Psoas muscle (tissue), 8 donors: ENCODE results near the gene BRINP3. TPM values are rescaled to one million over a fixed set of nuclear protein-coding genes. Genes with fewer than 3 reads are reported as not detected.

ENCODE experiments used
- ATAC-seq, 4 donors: fragments of 200-7000 bp; cut with Tn5 transposase; one replicate each; pipeline ENCODE4 v1.9.1; 2020; ENCODE audit warnings: moderate library complexity in 3 of 4, mild to moderate bottlenecking in 2 of 4
- DNase-seq, 2 donors: peaks; one replicate each; pipeline ENCODE4 v3.0.0-alpha.2; 2020
- H3K27ac ChIP-seq: fragments of 200-600 bp; one replicate; pipeline ENCODE4 v1.8.0; 2022
- H3K27me3 ChIP-seq, 3 donors: fragments of 200-600 bp in 1 of 3; one replicate each; pipeline versions ENCODE4 v1.6.1 to v1.8.0; 2013 to 2022; ENCODE audit warnings: low read length in 2 of 3, mild to moderate bottlenecking in 2 of 3, moderate library complexity in 1 of 3; ENCODE audit not compliant: insufficient read depth in 3 of 3
- H3K36me3 ChIP-seq, 2 donors: fragments of 200-600 bp in 1 of 2; one replicate each; pipeline versions ENCODE4 v1.6.1 to v1.8.0; 2013 to 2022; ENCODE audit warnings: low read depth in 1 of 2, mild to moderate bottlenecking in 1 of 2, moderate library complexity in 1 of 2; ENCODE audit not compliant: insufficient read depth in 1 of 2
- H3K4me1 ChIP-seq: fragments of 200-600 bp; one replicate; pipeline ENCODE4 v1.8.0; 2022
- H3K4me3 ChIP-seq: fragments of 200-600 bp; one replicate; pipeline ENCODE4 v1.8.0; 2022; ENCODE audit warnings: mild to moderate bottlenecking
- H3K9me3 ChIP-seq: fragments of 200-600 bp; one replicate; pipeline ENCODE4 v1.8.0; 2022
- WGBS, 3 donors: extraction: QIAGEN DNeasy Blood & Tissue Kit; methylation state at CpG; one replicate each; pipeline versions ENCODE4 v1.1.6 to v1.1.7; 2013; 5-methylcytosine and 5-hydroxymethylcytosine counted together
- intact Hi-C, 2 donors: fragments of 100-400 bp; cut with DNase I; formaldehyde crosslinking; loops; one replicate each; pipeline versions ENCODE4 v1.11.0 to v1.14.2; 2022
- polyA plus RNA-seq, 3 donors: library from polyadenylated mRNA; stranded (reverse); fragments of 200-250 nt; gene quantifications; one replicate each; pipeline ENCODE4 v1.2.3, GENCODE V29; 2013
- total RNA-seq, 4 donors: library from RNA; stranded (reverse); fragmentation: NEBNext Ultra II Directional in 2 of 4; extraction: Animal tissue kit (Norgen Biotek cat#: 25700) in 2 of 4; gene quantifications; one replicate each; pipeline versions ENCODE4 v1.2.1 to v1.2.4, GENCODE V29; 2021 to 2023
- TF ChIP-seq, protein P1 (sequence below): fragments of 200-600 bp; IDR thresholded peaks from one replicate; pipeline ENCODE4 v1.8.0; 2022; ENCODE audit warnings: antibody characterized with exemption
- donor health status: healthy with polysubstance abuse.
- donor health status: DM: no; HTN: no; CAD: no; lungs with moderate emphysema.
- donor health status: Bipolar disorder and iron deficiency.
- donor health status: healthy.
- donor health status: DM: yes; HTN: yes; CAD: no.
- donor health status: DM: no; HTN: no; CAD: no.
- donor health status: DM: no; HTN: no; CAD: no.
- donor health status: DM: yes; HTN: yes; CAD: no.

BRINP3 gene
- total and polyA plus RNA-seq, 7 donors = 0.09 to 0.45 TPM; not detected in 5

DNA sequence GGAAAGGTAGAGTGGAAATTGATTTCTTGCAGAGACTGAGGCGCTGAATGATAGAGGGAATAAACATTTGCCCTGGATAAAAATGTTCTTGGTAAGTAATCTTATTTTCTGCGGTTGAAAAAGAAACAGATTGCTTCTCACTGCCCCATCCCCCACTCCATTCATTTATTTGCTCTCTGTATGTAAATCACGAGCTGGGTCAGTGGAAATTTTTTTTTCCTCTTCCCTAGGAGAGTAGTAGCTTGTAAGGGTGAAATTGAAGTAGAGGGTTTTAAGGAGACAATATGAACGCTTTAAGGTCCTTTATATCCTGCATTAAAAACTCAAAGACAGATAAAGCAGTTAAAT, 1.4 kb upstream of the BRINP3 start:
- Histone ChIP-seq H3K27ac (no peak overlapping the region), H3K27me3 (peaks cover 0 to 23% (median 6%) of the 10 kb centered on the region in 3 donors)

DNA sequence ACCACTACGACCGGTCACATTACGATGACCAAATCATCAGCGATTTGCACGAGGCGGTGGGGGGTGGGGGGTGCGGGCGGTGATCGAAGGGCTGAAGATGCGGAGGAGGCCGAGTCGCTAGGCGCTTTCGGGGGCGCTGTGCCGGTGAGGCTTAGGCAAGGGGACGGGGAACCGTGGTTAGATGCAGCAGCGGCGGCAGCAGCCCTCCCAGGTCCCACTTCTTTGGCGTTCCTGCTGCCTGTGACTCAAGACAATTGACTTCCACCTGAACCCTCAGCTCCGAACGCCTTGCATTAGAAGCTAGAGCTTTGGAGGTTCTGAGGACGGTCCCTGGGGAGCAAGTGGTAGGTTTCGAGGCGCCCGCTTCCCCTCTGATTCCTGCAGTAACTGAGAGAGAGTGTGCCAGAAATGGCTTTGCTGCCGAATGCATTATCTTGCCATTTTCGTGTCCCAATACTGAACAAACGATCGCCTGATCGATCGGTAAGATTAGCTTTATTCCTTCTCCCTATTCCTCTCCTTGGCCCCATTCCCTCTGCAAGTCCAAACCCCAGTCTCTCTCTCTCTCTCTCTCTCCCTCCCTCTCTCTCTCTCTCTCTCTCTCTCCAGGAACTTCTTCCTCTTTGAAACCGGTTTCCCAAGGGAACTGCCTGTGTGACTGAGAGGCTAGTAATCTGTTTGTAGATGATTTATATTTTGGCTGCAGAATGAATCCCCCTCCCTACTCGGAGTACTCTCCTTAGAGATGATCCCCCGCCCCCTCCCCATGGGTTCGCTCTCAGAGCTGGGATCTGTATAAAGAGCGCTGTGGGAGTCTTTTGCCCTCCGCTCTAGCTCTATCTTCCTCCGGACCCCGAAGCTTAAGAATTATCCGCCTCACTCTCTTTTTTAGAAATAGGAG, 735 bp upstream of the BRINP3 start:
- WGBS, 3 donors = 1 to 2% (median 1%) methylated on average over 42 of the region's 42 CpGs
- Histone ChIP-seq H3K27me3 (peaks cover 0 to 23% (median 6%) of the 10 kb centered on the region in 3 donors), H3K4me3 (peak overlapping the region; percentile 41), H3K36me3 (no peaks in the 10 kb centered on the region), H3K9me3 (no peaks in the 10 kb centered on the region), H3K4me1 (no peaks in the 10 kb centered on the region), H3K27ac (no peak overlapping the region)
- intact Hi-C loops = no loop called here
- ATAC-seq = no peak
- TF ChIP-seq, protein P1, sequence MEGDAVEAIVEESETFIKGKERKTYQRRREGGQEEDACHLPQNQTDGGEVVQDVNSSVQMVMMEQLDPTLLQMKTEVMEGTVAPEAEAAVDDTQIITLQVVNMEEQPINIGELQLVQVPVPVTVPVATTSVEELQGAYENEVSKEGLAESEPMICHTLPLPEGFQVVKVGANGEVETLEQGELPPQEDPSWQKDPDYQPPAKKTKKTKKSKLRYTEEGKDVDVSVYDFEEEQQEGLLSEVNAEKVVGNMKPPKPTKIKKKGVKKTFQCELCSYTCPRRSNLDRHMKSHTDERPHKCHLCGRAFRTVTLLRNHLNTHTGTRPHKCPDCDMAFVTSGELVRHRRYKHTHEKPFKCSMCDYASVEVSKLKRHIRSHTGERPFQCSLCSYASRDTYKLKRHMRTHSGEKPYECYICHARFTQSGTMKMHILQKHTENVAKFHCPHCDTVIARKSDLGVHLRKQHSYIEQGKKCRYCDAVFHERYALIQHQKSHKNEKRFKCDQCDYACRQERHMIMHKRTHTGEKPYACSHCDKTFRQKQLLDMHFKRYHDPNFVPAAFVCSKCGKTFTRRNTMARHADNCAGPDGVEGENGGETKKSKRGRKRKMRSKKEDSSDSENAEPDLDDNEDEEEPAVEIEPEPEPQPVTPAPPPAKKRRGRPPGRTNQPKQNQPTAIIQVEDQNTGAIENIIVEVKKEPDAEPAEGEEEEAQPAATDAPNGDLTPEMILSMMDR = no peak
- DNase-seq = no peak

More for the DNA sequence above, 1.4 kb upstream of the BRINP3 start:
- WGBS, 3 donors = 13 to 16% (median 15%) methylated on average over 4 of the region's 4 CpGs
- DNase-seq (no peak), ATAC-seq (no peak)
- Histone ChIP-seq H3K4me1 (no peaks in the 10 kb centered on the region), H3K4me3 (peak overlapping the region; percentile 41), H3K9me3 (no peaks in the 10 kb centered on the region), H3K36me3 (no peaks in the 10 kb centered on the region)
- intact Hi-C loops = no loop called here
- TF ChIP-seq, protein P1 = no peak

DNA sequence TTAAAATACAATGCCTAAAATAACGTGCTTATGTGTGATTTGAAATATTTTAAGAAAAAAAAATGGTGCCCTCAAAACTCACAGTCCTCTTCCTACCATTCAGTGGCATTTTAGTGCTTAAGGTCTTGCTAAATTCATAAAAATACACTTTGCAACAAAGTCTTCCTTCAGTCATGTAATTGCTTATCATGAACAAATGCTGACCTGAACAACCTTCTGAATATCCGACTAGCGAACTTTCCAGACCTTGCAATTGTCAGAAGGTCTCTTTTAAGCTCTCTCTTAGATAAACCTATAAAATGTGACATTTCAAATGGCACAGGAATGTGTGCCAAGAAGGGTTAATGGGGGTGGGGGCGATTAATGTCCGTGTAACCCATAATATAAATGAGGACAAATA, 858 bp downstream of the BRINP3 start:
- intact Hi-C loops = no loop called here

DNA sequence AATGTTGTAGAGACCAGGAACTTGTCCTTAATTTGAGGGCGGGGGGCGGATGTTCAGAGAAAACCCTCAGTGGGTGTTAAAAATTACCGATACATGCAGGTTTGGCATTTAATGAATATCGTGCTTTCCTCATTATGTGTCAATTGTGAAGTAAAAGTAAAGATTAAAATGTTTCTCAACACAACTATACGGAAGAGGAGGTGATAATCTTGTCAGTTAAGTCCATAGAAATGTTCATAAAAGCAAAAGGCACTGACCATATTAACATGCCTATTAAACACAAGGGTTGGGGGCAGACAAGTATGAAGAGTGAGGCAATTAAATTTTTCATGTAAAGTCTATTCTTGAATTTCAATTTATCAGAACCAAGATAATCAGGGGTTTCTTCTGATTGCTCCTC, 1.3 kb downstream of the BRINP3 start:
- H3K9me3 ChIP-seq = no peaks in the 10 kb centered on the region
- no peak overlapping the region for H3K4me3 ChIP-seq
- no peaks in the 10 kb centered on the region for H3K4me1 ChIP-seq
- DNase-seq (no peak), ATAC-seq (no peak)
- peaks cover 0 to 23% (median 6%) of the 10 kb centered on the region in 3 donors for H3K27me3 ChIP-seq
- no peaks in the 10 kb centered on the region for H3K36me3 ChIP-seq
- TF ChIP-seq, protein P1 = no peak
- intact Hi-C loops = no loop called here
- 54 to 58% (median 57%) methylated on average over 5 of the region's 5 CpGs for WGBS, 3 donors
- H3K27ac ChIP-seq = no peak overlapping the region

More for the DNA sequence above, 858 bp downstream of the BRINP3 start:
- Histone ChIP-seq H3K9me3 (no peaks in the 10 kb centered on the region), H3K36me3 (no peaks in the 10 kb centered on the region), H3K27ac (no peak overlapping the region), H3K4me3 (no peak overlapping the region), H3K4me1 (no peaks in the 10 kb centered on the region), H3K27me3 (peaks cover 0 to 23% (median 6%) of the 10 kb centered on the region in 3 donors)
- TF ChIP-seq, protein P1 = no peak
- ATAC-seq = no peak
- no peak for DNase-seq
- WGBS, 3 donors = 61 to 67% (median 64%) methylated on average over 5 of the region's 5 CpGs
